ENCODE data around the gene TYMS.

The TYMS gene

DNA sequence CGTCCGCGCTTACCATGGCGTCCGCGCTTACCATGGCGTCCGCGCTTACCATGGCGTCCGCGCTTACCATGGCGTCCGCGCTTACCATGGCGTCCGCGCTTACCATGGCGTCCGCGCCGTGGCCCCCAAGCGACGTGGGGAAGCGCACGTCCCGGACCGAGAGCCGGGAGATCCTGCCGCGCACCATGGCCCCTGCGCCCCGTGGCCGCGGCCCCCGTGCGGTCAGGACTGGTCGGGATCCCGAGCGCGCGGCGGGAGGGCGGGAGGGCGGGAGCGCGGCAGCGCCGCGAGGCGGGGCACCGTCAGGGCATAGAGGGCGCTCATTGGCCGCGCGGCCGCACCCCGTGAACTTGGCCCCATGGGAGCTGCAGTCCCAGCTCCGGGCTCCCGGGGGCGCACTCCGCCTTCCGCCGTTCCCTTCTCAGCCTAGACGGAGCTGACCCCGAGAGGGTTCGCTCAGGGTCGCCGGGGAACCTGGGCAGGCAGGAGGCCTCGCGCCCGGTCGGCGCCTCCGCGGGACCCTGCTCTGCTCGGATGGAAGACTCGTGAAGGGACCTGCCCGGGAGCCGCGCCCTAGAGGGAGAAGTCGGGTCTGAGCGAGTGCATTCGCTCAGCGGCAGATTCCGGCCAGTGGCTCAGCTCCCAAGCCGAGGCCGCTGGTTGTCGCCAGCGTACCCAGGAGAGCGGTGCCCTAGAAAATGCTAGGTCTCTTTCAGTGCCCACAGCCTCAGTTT lies 55.1 kb downstream of the TYMS start, which contains the start of gene ENOSF1:
ENOSF1 (minus strand) TSS at position 230 of the 734 bp plus-strand sequence; CDS start at position 187, 43 bp downstream.
- peak; percentile 88 for DNase-seq (ENCODE audit: low spot score)

DNA sequence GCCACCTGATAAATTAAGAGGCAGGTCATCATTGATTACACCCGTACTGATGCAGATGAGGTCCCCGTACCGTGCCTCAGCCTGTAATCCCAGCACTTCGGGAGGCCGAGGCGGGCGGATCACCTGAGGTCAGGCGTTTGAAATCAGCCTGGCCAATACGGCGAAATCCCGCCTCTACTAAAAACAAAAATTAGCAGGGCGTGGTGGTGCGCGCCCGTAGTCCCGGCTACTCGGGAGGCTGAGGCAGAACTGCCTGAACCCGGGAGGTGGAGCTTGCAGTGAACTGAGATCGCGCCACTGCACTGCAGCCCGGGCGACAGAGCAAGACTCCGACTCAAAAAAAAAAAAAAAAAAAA lies 55.7 kb downstream of the TYMS start:
- no peak for DNase-seq (ENCODE audit: low spot score)

- peak; percentile 49 for DNase-seq (ENCODE audit: low spot score)
These were observed 58.2 kb downstream of the TYMS start for GRCh38 chr18:715626-716025.

GRCh38 chr18:717003-717402 lies 59.5 kb downstream of the TYMS start:
- DNase-seq (ENCODE audit: low spot score): no peak

Measured in AG08395 (cell line).